ENCODE data around the gene ZMYND19. TPM values are rescaled to one million over a fixed set of nuclear protein-coding genes. Genes with fewer than 3 reads are reported as not detected.

ZMYND19 gene
- total RNA-seq, 1 experiment from 2014 or later: 51.9 TPM

DNA sequence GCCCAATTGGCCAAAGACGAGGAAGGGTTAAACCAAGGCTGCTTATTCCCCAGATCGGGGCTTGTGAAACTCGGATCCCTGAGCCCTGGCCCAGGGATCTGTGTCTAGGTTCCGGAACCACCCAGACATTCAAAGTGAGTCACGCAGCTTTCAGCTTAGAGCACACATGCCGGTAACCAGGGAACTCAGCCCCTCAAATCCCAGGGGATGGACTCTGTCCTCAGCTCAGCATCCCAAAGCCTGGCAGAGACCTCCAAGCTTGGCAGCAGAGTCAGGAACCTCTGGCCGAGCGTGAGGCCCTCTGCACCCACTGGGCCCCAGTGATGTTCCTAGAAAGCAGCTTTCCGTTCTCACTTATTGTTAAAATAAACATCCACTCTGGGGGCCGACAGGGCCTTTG lies 45.2 kb downstream of the ZMYND19 start:
- BruUV-seq (replicated peaks): no TSS peak
- no peak for DNase-seq (ENCODE audit: unreplicated experiment)
- TF ChIP-seq CTCF (IDR thresholded peaks at IDR 0.05; ENCODE audit: unreplicated experiment): no peak
- H3K27ac Mint-ChIP-seq (ENCODE audit: low read depth, unreplicated experiment): no peak overlapping the region
- peaks cover 6% of the 10 kb centered on the region for H3K36me3 Mint-ChIP-seq (ENCODE audit: insufficient read depth, unreplicated experiment)
- intact Hi-C loops (cut with micrococcal nuclease): no loop called here
- POLR2A ChIA-PET: no interaction called here
- peaks cover 5% of the 10 kb centered on the region for H3K4me1 Mint-ChIP-seq (ENCODE audit: insufficient read depth, unreplicated experiment)
- H3K27me3 Mint-ChIP-seq (ENCODE audit: insufficient read depth, unreplicated experiment): no peaks in the 10 kb centered on the region
- H3K9me3 Mint-ChIP-seq (ENCODE audit: unreplicated experiment): no peaks in the 10 kb centered on the region
- H3K4me3 Mint-ChIP-seq (ENCODE audit: unreplicated experiment): no peak overlapping the region
- CTCF ChIA-PET: interaction anchor here (0.7 to 2.9 kb wide), 5 partner anchors 9 to 43 kb away, joined by 3 to 13 read pairs (median 3); no protein-coding TSS in a partner anchor

DNA sequence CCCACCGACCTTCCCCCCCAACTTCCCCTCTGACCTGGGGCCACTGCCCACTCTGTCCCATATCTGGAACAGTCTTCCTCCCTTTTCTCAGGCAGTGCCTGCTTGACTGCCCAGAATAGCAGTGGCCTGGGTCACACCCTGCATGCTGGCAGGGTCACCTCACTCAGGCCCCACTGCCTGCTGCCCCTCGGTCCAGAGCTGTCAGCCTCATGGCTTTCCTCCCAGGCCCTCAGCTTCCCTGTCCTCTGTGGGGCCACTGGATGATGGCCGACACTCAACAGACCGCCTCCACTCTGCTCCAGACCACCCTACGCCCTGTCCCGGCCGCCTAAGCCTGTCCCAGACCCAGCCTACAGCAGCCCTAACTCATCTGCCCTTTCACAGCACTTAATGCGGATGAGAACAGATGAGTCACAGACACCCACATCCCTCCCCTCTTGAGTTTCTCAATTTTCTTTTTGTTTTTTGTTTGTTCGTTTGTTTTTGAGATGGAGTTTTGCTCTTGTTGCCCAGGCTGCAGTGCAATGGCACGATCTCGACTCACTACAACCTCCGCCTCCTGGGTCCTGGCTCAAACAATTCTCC lies 46.0 kb downstream of the ZMYND19 start:
- ChIA-PET POLR2A (interaction anchor here (0.7 kb wide), 1 partner anchor 10 kb away, joined by 3 read pairs; no protein-coding TSS in a partner anchor), CTCF (interaction anchor here (0.9 to 2.9 kb wide), 3 partner anchors 8 to 44 kb away, joined by 3 to 13 read pairs (median 4); no protein-coding TSS in a partner anchor)
- H3K27me3 Mint-ChIP-seq (ENCODE audit: insufficient read depth, unreplicated experiment): no peaks in the 10 kb centered on the region
- H3K36me3 Mint-ChIP-seq (ENCODE audit: insufficient read depth, unreplicated experiment): peaks cover 6% of the 10 kb centered on the region
- H3K27ac Mint-ChIP-seq (ENCODE audit: low read depth, unreplicated experiment): no peak overlapping the region
- BruUV-seq (replicated peaks): no TSS peak
- TF ChIP-seq CTCF (IDR thresholded peaks at IDR 0.05; ENCODE audit: unreplicated experiment): no peak
- no peaks in the 10 kb centered on the region for H3K9me3 Mint-ChIP-seq (ENCODE audit: unreplicated experiment)
- peaks cover 5% of the 10 kb centered on the region for H3K4me1 Mint-ChIP-seq (ENCODE audit: insufficient read depth, unreplicated experiment)
- intact Hi-C loops (cut with micrococcal nuclease): no loop called here
- DNase-seq (ENCODE audit: unreplicated experiment): no peak
- no peak overlapping the region for H3K4me3 Mint-ChIP-seq (ENCODE audit: unreplicated experiment)

DNA sequence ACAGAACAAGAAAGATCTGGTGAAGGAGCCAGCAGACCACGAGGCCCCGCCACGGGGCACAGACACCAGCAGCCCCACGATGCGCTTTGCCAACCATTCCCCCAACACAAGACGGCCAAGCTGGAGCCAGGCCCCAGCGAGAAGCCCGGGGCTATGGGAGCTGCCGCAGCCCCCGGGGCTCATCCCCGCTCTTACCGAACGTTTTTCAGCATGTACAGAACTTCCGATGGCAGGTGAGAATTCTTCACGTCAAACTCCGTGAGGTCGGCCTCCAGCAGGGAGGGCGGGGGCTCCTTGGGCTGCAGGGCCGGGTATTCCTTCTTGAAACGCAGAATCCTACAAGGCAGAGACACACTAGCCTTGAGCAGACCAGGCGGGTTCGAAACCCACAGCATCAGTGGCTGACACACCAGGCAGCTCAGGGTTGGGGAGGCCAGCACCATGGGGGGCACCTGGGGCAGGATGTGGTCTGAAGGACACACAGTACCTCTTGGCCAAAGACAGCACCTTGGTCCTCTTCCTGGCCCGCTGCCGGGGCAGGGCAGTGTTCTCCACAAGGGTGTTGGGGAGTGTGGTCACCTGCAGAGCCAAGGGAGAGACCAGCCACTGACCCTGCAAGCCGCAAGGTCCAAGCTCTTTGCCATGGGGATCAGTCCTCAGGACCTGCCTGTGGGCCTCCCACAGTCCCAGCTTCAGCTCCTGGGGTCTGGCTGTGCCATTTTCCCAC lies 46.9 kb downstream of the ZMYND19 start:
- no TSS peak for BruUV-seq (replicated peaks)
- CTCF ChIA-PET: interaction anchor here (0.5 to 1.2 kb wide), 3 partner anchors 9 to 196 kb away, joined by 3 to 4 read pairs (median 3); no protein-coding TSS in a partner anchor
- Mint-ChIP-seq H3K4me1 (ENCODE audit: insufficient read depth, unreplicated experiment) (peaks cover 5% of the 10 kb centered on the region), H3K27ac (ENCODE audit: low read depth, unreplicated experiment) (no peak overlapping the region), H3K36me3 (ENCODE audit: insufficient read depth, unreplicated experiment) (peaks cover 6% of the 10 kb centered on the region), H3K4me3 (ENCODE audit: unreplicated experiment) (no peak overlapping the region), H3K9me3 (ENCODE audit: unreplicated experiment) (no peaks in the 10 kb centered on the region), H3K27me3 (ENCODE audit: insufficient read depth, unreplicated experiment) (no peaks in the 10 kb centered on the region)
- TF ChIP-seq CTCF (IDR thresholded peaks at IDR 0.05; ENCODE audit: unreplicated experiment): no peak
- POLR2A ChIA-PET: no interaction called here
- intact Hi-C loops (cut with micrococcal nuclease): no loop called here
- no peak for DNase-seq (ENCODE audit: unreplicated experiment)

DNA sequence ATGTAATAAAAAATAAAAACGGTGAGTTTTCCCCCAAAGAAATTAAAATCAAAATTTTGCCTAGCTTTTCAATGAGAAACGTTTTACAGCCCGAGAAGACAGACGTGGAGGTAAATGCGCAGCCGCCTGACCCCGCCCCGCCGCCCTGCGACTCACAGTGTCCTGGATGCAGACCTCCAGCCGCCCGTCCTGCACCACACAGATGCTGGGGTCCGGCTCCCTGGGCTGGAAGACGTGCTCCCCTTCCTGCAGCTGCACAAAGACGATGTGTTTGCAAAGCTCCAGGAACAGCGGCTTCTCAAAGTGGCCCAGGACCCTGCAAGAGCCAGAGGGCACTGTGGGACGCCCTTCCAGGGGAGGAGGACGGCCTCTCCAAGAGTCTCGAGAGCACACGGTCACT lies 47.8 kb downstream of the ZMYND19 start:
- no TSS peak for BruUV-seq (replicated peaks)
- TF ChIP-seq CTCF (IDR thresholded peaks at IDR 0.05; ENCODE audit: unreplicated experiment): no peak

More for the DNA sequence above, 47.8 kb downstream of the ZMYND19 start:
- Mint-ChIP-seq H3K9me3 (ENCODE audit: unreplicated experiment) (no peaks in the 10 kb centered on the region), H3K36me3 (ENCODE audit: insufficient read depth, unreplicated experiment) (peaks cover 6% of the 10 kb centered on the region), H3K27me3 (ENCODE audit: insufficient read depth, unreplicated experiment) (no peaks in the 10 kb centered on the region), H3K4me1 (ENCODE audit: insufficient read depth, unreplicated experiment) (no peaks in the 10 kb centered on the region), H3K27ac (ENCODE audit: low read depth, unreplicated experiment) (no peak overlapping the region), H3K4me3 (ENCODE audit: unreplicated experiment) (no peak overlapping the region)
- ChIA-PET CTCF (interaction anchor here (0.6 to 1.3 kb wide), 2 partner anchors 119 to 195 kb away, joined by 3 read pairs; no protein-coding TSS in a partner anchor), POLR2A (interaction anchor here (1.4 kb wide), 1 partner anchor 9 kb away, joined by 6 read pairs; the partner anchor contains the start of gene MRPL41)
- no peak for DNase-seq (ENCODE audit: unreplicated experiment)
- intact Hi-C loops (cut with micrococcal nuclease): no loop called here
